ENCODE results near the gene ZNF646.

Gene ZNF646

DNA sequence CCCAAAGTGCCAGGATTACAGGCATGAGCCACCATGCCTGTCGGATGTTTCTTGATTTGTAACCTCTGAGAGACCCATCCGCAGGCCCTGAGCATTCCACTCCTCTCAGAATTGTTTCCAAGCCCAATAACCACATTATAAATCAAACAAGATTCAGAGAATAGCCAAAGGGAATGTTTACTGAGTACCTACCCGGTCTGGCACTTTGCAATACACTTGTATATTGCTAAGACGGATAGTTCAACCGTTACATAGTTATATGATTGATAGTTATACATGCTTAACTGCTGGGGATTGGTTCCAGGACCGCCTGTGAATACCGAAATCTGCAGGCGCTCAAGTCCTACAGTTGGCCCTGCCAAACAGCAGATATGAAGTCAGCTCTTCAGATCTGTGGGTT lies 40.2 kb downstream of the ZNF646 start:
- H3K27ac Mint-ChIP-seq, result peak overlapping the region; percentile 58
- no peak for DNase-seq (ENCODE audit: low spot score)
- H3K4me1 Mint-ChIP-seq (ENCODE audit: low read depth), result peaks cover 23% of the 10 kb centered on the region
- H3K9me3 Mint-ChIP-seq, result no peaks in the 10 kb centered on the region
- no peak overlapping the region for H3K4me3 Mint-ChIP-seq
- H3K27me3 Mint-ChIP-seq (ENCODE audit: low read depth), result no peaks in the 10 kb centered on the region
- peaks cover 20% of the 10 kb centered on the region for H3K36me3 Mint-ChIP-seq (ENCODE audit: low read depth)

DNA sequence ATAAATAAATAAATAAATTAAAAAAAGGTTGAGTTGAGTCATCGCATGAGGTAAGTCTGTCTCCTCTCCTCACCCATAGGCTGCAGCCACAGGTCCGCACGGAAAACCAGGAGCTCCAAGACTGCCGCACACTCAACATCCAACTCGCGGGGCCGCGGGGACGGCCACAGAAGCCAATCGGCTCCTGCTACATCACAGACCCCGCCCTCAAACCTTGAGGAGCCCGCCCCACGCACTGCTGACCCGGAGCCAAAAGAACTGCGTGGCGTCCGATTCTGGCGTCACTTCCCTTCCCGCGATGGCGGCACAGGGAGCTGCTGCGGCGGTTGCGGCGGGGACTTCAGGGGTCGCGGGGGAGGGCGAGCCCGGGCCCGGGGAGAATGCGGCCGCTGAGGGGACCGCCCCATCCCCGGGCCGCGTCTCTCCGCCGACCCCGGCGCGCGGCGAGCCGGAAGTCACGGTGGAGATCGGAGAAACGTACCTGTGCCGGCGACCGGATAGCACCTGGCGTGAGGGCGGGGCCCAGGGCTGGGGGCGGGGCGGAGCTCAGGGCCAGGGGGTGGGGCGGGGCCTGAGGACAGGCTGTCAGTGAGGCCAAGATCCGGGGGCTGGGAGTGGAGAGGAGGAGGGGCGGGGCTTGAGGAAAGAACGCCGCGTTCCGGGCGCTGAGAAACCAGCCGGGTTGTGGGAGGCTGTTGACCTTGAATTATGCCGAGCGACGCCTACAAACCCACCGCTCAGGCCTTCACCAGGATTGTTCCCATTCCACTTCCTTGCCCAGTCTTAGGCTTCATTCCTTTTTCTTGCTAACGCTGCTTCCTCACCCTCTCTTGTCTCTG lies 43.4 kb downstream of the ZNF646 start, which contains the start of gene KAT8:
TSS of gene KAT8 (plus strand) at position 281 of the 839 bp plus-strand sequence. CDS start at position 299, 18 bp downstream.
- H3K9me3 Mint-ChIP-seq, result no peaks in the 10 kb centered on the region
- H3K36me3 Mint-ChIP-seq (ENCODE audit: low read depth), result peaks cover 21% of the 10 kb centered on the region
- DNase-seq (ENCODE audit: low spot score), result peak; percentile 97
- peaks cover 18% of the 10 kb centered on the region for H3K4me1 Mint-ChIP-seq (ENCODE audit: low read depth)
- H3K4me3 Mint-ChIP-seq, result peak within 1 kb of the TSS; percentile 86
- no peaks in the 10 kb centered on the region for H3K27me3 Mint-ChIP-seq (ENCODE audit: low read depth)
- peak within 1 kb of the TSS; percentile 87 for H3K27ac Mint-ChIP-seq

DNA sequence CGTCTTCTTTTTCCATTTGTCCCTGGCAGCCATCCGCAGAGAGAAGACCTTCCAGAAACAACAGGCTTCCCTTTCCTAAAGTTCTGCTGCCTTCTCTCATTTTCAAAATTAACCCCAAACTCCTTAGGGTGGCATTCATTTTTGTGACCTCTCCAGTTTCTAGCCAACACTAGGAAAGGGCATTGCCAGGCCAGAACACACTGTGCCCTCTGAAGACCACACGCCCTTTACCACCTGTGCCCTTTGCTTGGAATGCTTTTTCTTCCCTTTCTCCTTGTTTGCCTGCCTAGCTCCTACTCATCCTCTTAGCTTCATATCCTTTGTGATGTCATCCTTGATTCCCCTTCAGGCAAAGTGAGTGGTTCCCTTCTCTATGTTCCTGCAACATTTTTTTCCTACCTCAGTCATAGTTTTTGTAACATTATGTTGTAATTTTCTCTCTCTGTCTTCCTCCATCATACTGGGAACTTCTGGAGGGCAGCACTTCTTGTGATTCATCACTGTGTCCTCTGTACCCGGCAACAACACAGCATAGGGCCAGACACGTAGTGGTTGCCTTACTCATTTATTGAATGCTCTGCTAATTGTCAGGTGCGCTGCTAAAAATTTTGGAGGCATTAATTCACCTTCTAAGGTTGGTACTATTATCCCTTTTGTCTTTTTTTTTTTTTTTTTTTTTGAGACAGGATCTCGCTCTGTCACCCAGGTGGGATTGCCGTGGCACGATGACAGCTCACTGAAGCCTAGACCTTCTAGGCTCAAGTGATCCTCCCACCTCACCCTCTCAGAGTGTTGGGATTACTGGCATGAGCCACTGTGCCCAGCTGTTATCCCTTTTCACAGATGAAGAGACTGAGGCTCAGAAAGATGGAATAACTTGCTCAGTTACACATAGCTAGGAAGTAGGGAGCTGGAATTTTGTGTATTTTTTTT lies 44.3 kb downstream of the ZNF646 start:
- Mint-ChIP-seq H3K36me3 (ENCODE audit: low read depth) (peaks cover 21% of the 10 kb centered on the region), H3K9me3 (no peaks in the 10 kb centered on the region), H3K27ac (peak overlapping the region; percentile 81), H3K4me1 (ENCODE audit: low read depth) (peaks cover 18% of the 10 kb centered on the region), H3K4me3 (peak overlapping the region; percentile 86), H3K27me3 (ENCODE audit: low read depth) (no peaks in the 10 kb centered on the region)
- DNase-seq (ENCODE audit: low spot score), result no peak

DNA sequence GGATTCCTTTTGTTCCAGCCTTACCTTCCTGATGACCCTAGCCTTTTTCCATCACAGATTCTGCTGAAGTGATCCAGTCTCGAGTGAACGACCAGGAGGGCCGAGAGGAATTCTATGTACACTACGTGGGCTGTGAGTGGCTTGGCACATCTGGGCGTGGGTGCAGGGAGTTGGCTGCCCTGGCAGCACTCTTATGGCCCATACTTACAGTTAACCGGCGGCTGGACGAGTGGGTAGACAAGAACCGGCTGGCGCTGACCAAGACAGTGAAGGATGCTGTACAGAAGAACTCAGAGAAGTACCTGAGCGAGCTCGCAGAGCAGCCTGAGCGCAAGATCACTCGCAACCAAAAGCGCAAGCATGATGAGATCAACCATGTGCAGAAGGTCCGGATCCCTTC lies 45.9 kb downstream of the ZNF646 start:
- no peak overlapping the region for H3K27ac Mint-ChIP-seq
- peaks cover 13% of the 10 kb centered on the region for H3K4me1 Mint-ChIP-seq (ENCODE audit: low read depth)
- H3K36me3 Mint-ChIP-seq (ENCODE audit: low read depth), result peaks cover 24% of the 10 kb centered on the region
- no peaks in the 10 kb centered on the region for H3K9me3 Mint-ChIP-seq
- no peak for DNase-seq (ENCODE audit: low spot score)
- no peak overlapping the region for H3K4me3 Mint-ChIP-seq
- no peaks in the 10 kb centered on the region for H3K27me3 Mint-ChIP-seq (ENCODE audit: low read depth)

DNA sequence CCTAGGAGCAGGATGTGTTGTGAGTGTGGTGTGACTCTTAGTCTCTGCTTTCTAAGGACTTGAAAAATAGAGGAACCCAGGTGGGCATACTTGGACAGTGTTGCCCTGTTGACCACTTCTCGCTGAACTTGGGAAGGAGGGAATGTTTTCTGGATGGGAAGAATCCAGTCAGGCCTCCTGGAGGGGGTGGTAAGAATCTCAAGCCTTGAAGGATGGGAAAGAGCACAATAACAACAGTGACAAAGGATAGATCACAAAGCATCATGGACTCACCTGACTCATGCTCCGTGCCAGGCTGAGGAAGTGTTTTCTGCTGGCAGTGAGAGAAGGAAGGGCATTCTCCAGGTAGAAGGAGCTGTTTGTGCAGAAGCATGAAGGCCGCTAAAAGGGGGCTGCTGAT lies 51.6 kb downstream of the ZNF646 start:
- Mint-ChIP-seq H3K27ac (no peak overlapping the region), H3K9me3 (no peaks in the 10 kb centered on the region), H3K4me3 (no peak overlapping the region)

DNA sequence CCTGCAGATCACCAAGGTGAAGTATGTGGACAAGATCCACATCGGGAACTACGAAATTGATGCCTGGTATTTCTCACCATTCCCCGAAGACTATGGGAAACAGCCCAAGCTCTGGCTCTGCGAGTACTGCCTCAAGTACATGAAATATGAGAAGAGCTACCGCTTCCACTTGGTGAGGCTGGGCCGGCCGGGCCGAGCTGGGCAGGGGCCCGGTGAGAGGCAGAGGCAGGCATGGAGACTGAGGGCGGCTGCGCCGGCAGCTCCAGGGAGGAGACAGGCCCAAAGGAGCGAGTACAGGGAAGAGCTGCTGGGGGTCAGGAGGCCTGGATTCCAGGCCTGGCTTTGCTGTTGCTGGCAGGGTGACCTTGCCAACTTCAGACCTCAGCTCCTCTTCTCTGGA lies 53.0 kb downstream of the ZNF646 start:
- H3K4me1 Mint-ChIP-seq (ENCODE audit: low read depth), result peaks cover 3% of the 10 kb centered on the region
- no peak overlapping the region for H3K27ac Mint-ChIP-seq
- H3K36me3 Mint-ChIP-seq (ENCODE audit: low read depth), result peaks cover 21% of the 10 kb centered on the region
- H3K27me3 Mint-ChIP-seq (ENCODE audit: low read depth), result no peaks in the 10 kb centered on the region
- no peak overlapping the region for H3K4me3 Mint-ChIP-seq
- DNase-seq (ENCODE audit: low spot score), result no peak
- no peaks in the 10 kb centered on the region for H3K9me3 Mint-ChIP-seq

More for the DNA sequence above, 51.6 kb downstream of the ZNF646 start:
- Mint-ChIP-seq H3K27me3 (ENCODE audit: low read depth) (no peaks in the 10 kb centered on the region), H3K4me1 (ENCODE audit: low read depth) (peaks cover 3% of the 10 kb centered on the region), H3K36me3 (ENCODE audit: low read depth) (peaks cover 28% of the 10 kb centered on the region)
- no peak for DNase-seq (ENCODE audit: low spot score)

DNA sequence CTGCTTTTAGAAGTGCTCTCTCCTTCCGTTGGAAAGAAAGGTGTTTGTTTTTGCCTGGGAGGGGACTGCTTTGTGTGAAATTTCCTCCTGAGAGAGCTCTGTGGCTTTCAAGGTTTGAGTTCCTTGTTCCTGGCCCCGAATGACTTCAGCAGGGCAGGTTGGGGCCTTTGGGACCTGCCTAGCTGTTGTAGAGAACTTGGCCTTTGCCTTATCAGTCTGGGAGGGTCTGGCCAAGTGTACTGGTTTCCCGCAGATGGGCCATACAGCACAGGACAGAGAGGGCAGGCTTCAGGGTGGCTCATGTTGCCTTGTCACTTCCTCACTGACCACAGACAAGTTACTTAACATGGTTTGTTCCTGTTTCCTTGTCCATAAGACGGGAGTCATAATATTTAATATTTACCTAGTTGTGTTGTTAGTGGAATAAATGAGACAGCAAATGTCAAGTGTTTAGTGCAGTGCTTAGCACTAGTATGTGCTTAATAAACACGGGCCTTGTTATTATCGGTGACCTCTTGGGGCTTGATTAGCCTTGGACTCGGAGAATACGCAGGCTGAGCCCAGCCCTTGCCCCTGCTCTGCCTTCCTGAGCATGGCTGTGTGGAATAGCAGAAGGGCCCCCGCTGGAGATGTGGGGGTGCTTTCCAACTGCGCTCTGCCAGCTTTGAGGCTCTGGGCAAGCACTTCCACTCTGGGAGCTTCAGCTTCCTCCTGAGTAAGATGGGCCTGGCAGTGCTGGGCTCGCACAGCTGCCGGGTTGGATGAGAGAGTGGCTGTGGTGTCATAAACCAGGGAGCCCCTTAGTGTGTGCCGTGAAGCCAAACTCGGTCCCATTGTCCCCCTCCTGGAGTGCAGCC lies 54.7 kb downstream of the ZNF646 start:
- Mint-ChIP-seq H3K36me3 (ENCODE audit: low read depth) (peaks cover 16% of the 10 kb centered on the region), H3K27me3 (ENCODE audit: low read depth) (no peaks in the 10 kb centered on the region), H3K9me3 (no peaks in the 10 kb centered on the region), H3K4me3 (no peak overlapping the region), H3K27ac (peak overlapping the region; percentile 36), H3K4me1 (ENCODE audit: low read depth) (peaks cover 3% of the 10 kb centered on the region)
- no peak for DNase-seq (ENCODE audit: low spot score)

DNA sequence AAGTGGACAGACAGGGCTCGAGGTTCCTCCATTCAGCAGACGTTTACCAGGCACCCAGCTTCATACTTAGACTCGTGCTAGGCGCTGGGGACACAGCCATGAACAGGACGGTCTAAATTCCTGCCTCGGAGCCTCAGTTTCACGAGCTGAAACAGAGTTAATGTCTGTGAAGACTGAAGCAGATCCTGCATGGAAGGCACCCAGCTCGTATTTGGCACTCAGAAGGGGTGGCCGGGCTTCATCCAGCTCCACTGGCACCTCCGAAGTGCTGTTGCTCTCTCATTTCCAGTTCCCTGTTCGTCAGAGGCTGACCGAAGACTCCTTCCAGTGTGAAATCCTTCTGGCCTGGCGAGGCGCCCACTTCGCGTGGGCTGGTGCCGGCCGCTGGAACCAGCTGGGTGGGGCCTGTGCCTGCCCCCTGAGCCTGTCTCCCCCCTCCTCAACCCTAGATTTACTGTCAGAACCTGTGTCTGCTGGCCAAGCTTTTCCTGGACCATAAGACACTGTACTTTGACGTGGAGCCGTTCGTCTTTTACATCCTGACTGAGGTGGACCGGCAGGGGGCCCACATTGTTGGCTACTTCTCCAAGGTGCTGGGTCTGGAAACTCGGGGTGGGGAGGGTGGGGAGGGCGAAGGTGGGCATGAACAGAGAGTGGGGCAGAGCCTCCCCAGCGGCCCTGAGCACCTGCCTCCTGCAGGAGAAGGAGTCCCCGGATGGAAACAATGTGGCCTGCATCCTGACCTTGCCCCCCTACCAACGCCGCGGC lies 55.5 kb downstream of the ZNF646 start:
- Mint-ChIP-seq H3K4me3 (no peak overlapping the region), H3K36me3 (ENCODE audit: low read depth) (peaks cover 16% of the 10 kb centered on the region), H3K4me1 (ENCODE audit: low read depth) (peaks cover 3% of the 10 kb centered on the region), H3K27ac (no peak overlapping the region), H3K9me3 (no peaks in the 10 kb centered on the region), H3K27me3 (ENCODE audit: low read depth) (no peaks in the 10 kb centered on the region)
- no peak for DNase-seq (ENCODE audit: low spot score)

DNA sequence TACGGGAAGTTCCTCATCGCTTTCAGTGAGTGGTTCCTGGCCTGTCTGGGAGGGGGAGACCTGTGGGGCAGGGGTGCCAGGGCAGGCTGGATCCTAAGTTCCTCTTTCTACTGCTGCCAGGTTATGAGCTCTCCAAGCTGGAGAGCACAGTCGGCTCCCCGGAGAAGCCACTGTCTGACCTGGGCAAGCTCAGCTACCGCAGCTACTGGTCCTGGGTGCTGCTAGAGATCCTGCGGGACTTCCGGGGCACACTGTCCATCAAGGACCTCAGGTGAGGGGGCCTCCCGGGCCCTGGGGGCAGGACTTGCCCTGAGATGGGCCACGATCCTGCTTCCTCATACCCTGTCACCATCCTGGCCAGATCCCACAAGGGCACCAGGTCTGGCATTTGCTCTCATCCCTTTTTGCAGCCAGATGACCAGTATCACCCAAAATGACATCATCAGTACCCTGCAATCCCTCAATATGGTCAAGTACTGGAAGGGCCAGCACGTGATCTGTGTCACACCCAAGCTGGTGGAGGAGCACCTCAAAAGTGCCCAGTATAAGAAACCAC lies 56.2 kb downstream of the ZNF646 start:
- Mint-ChIP-seq H3K9me3 (no peaks in the 10 kb centered on the region), H3K27ac (no peak overlapping the region), H3K36me3 (ENCODE audit: low read depth) (peaks cover 16% of the 10 kb centered on the region), H3K4me3 (no peak overlapping the region), H3K4me1 (ENCODE audit: low read depth) (peaks cover 3% of the 10 kb centered on the region), H3K27me3 (ENCODE audit: low read depth) (no peaks in the 10 kb centered on the region)
- DNase-seq (ENCODE audit: low spot score), result no peak

DNA sequence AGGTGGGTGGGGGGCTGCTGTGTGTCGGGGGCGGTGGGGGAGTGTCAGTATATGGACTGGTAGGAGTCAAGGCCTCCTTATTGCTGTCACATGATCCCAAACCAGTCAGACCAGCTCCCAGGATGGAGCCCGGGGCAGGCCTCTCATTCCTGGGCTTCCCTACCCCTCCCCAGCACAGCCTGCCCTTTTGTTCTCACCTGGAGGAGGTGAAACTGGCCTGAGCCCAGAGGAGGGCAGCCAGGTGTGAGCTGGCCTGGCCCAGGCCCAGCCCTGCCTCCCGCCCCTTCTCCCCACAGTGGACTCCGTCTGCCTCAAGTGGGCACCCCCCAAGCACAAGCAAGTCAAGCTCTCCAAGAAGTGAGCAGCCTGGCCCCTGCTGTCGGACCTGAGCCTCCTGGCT lies 56.7 kb downstream of the ZNF646 start:
- Mint-ChIP-seq H3K27me3 (ENCODE audit: low read depth) (no peaks in the 10 kb centered on the region), H3K9me3 (no peaks in the 10 kb centered on the region), H3K27ac (no peak overlapping the region), H3K36me3 (ENCODE audit: low read depth) (peaks cover 14% of the 10 kb centered on the region), H3K4me1 (ENCODE audit: low read depth) (peaks cover 3% of the 10 kb centered on the region), H3K4me3 (no peak overlapping the region)
- no peak for DNase-seq (ENCODE audit: low spot score)

DNA sequence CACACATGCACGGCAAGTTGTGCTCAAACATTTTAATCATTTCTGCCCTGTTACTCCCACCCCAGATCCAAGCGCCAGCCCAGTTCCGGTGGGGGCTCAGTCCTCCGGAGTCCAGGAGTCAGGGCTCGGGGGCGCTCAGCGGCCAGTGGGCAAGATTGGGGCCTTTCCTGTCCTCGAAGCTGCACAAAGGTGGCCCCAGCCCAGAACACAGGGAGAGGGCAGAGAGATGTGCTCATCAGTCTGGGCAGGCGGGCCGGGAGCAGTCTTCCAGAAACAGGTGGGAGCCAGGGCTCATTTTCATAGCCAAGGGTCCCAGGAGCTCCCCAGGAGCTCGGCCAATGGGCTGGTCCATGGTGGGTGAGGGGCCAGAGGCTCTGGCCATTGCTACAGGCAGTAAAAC lies 57.2 kb downstream of the ZNF646 start:
- no peak for DNase-seq (ENCODE audit: low spot score)
- no peaks in the 10 kb centered on the region for H3K27me3 Mint-ChIP-seq (ENCODE audit: low read depth)
- H3K27ac Mint-ChIP-seq, result no peak overlapping the region
- H3K9me3 Mint-ChIP-seq, result no peaks in the 10 kb centered on the region
- H3K4me3 Mint-ChIP-seq, result no peak overlapping the region
- H3K4me1 Mint-ChIP-seq (ENCODE audit: low read depth), result peaks cover 3% of the 10 kb centered on the region
- peaks cover 10% of the 10 kb centered on the region for H3K36me3 Mint-ChIP-seq (ENCODE audit: low read depth)

DNA sequence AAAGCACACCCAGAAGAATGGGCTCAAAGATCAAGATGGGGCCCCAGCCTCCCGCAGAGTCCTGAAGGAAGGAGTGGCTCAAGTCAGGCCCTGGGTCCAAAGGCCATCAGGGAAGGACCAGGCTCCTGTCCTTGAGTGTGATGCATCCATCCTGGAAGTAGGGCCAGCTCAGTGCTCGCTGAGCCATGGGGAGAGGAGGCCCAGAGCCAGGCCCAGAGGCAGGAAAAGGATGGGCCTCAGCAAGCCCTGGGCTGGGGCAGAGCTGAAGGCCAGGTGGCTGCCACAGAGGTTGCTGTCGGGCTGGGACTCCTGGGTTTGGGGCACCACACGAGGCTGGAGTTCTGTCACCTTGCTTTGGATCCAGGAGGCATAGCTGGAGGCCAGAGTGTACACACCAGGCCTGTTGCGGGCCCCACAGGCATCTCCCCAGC lies 57.6 kb downstream of the ZNF646 start:
- Mint-ChIP-seq H3K4me3 (no peak overlapping the region), H3K9me3 (no peaks in the 10 kb centered on the region), H3K4me1 (ENCODE audit: low read depth) (peaks cover 3% of the 10 kb centered on the region), H3K27me3 (ENCODE audit: low read depth) (no peaks in the 10 kb centered on the region), H3K36me3 (ENCODE audit: low read depth) (peaks cover 9% of the 10 kb centered on the region), H3K27ac (no peak overlapping the region)
- no peak for DNase-seq (ENCODE audit: low spot score)

All from T-helper 2 cell treated with Interferon-gamma antibody and Interleukin-4, amounts not matched to agents 5 μg/mL and 100 μg/mL, for 36 hours (primary cell).